Measurements from ENCODE around the gene RTN4RL2. TPM values are rescaled to one million over a fixed set of nuclear protein-coding genes. Genes with fewer than 3 reads are reported as not detected.

The RTN4RL2 gene
- total and polyA plus RNA-seq, 9 of the 15 experiments (the other 6 are each of a cell fraction or from before 2014, with no cell fraction given), result 0.06 to 1.9 (median 0.34) TPM; not detected in 4

GRCh38 chr11:57499983-57500461, 39.7 kb downstream of the RTN4RL2 start (continued):
- TF ChIP-seq, protein P1, sequence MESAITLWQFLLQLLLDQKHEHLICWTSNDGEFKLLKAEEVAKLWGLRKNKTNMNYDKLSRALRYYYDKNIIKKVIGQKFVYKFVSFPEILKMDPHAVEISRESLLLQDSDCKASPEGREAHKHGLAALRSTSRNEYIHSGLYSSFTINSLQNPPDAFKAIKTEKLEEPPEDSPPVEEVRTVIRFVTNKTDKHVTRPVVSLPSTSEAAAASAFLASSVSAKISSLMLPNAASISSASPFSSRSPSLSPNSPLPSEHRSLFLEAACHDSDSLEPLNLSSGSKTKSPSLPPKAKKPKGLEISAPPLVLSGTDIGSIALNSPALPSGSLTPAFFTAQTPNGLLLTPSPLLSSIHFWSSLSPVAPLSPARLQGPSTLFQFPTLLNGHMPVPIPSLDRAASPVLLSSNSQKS (CRISPR knock-in tag; IDR thresholded peaks at IDR 0.05), result no peak
- TF ChIP-seq, protein P2, sequence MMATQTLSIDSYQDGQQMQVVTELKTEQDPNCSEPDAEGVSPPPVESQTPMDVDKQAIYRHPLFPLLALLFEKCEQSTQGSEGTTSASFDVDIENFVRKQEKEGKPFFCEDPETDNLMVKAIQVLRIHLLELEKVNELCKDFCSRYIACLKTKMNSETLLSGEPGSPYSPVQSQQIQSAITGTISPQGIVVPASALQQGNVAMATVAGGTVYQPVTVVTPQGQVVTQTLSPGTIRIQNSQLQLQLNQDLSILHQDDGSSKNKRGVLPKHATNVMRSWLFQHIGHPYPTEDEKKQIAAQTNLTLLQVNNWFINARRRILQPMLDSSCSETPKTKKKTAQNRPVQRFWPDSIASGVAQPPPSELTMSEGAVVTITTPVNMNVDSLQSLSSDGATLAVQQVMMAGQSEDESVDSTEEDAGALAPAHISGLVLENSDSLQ (IDR thresholded peaks at IDR 0.05), result peak; percentile 43; the same call in 1 of the 2 replicates
- TF ChIP-seq TBL1XR1 (IDR thresholded peaks at IDR 0.05; ENCODE audit: low read length in 2 of 2) (no peak), XRCC4 (IDR thresholded peaks at IDR 0.05; ENCODE audit: extremely low read depth, insufficient read depth, insufficient read length) (no peak), PPARD (CRISPR knock-in tag; IDR thresholded peaks at IDR 0.05) (no peak), NRF1 (conservative IDR thresholded peaks at IDR 0.05 in 1 of 2, IDR thresholded peaks at IDR 0.05 in 1 of 2) (peak; percentile 17 to 25; a peak in 3 of 4 replicates), C11orf30 (IDR thresholded peaks at IDR 0.05; ENCODE audit: low read depth) (no peak), SMAD3 (CRISPR knock-in tag; conservative IDR thresholded peaks at IDR 0.05) (no peak), ZNF217 (CRISPR knock-in tag; IDR thresholded peaks at IDR 0.05) (no peak), UBTF (IDR thresholded peaks at IDR 0.05; ENCODE audit: borderline replicate concordance in 1 of 2, low read depth in 2 of 2, low read length in 2 of 2) (no peak), ETS2 (tag; IDR thresholded peaks at IDR 0.05; ENCODE audit: borderline replicate concordance, poor library complexity, severe bottlenecking) (no peak), SAP30 (IDR thresholded peaks at IDR 0.05; ENCODE audit: borderline replicate concordance, insufficient read depth, low read depth, low read length, poor library complexity, severe bottlenecking) (no peak), PATZ1 (CRISPR knock-in tag; IDR thresholded peaks at IDR 0.05; ENCODE audit: borderline replicate concordance) (no peak), SMAD4 (CRISPR knock-in tag; conservative IDR thresholded peaks at IDR 0.05) (0 out of 2 replicates have a peak, but pooled peaks have one; percentile 25)
- TF ChIP-seq, protein P3, sequence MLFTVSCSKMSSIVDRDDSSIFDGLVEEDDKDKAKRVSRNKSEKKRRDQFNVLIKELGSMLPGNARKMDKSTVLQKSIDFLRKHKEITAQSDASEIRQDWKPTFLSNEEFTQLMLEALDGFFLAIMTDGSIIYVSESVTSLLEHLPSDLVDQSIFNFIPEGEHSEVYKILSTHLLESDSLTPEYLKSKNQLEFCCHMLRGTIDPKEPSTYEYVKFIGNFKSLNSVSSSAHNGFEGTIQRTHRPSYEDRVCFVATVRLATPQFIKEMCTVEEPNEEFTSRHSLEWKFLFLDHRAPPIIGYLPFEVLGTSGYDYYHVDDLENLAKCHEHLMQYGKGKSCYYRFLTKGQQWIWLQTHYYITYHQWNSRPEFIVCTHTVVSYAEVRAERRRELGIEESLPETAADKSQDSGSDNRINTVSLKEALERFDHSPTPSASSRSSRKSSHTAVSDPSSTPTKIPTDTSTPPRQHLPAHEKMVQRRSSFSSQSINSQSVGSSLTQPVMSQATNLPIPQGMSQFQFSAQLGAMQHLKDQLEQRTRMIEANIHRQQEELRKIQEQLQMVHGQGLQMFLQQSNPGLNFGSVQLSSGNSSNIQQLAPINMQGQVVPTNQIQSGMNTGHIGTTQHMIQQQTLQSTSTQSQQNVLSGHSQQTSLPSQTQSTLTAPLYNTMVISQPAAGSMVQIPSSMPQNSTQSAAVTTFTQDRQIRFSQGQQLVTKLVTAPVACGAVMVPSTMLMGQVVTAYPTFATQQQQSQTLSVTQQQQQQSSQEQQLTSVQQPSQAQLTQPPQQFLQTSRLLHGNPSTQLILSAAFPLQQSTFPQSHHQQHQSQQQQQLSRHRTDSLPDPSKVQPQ (CRISPR knock-in tag; IDR thresholded peaks at IDR 0.05; ENCODE audit: borderline replicate concordance), result no peak
